GM19468 (cell line): ENCODE results near the gene TTC39B.
A peak's percentile ranks its signal among the peaks of the same experiment; 100 is the strongest.

Source experiments
- ATAC-seq: cut with Tn5 transposase; IDR thresholded peaks from one replicate; pipeline ENCODE4 v1.9.1; 2021; ENCODE audit warnings: mild to moderate bottlenecking, moderate library complexity, moderate number of reproducible peaks; ENCODE audit not compliant: unreplicated experiment; ENCODE audit errors: extremely low read depth

Gene TTC39B

DNA sequence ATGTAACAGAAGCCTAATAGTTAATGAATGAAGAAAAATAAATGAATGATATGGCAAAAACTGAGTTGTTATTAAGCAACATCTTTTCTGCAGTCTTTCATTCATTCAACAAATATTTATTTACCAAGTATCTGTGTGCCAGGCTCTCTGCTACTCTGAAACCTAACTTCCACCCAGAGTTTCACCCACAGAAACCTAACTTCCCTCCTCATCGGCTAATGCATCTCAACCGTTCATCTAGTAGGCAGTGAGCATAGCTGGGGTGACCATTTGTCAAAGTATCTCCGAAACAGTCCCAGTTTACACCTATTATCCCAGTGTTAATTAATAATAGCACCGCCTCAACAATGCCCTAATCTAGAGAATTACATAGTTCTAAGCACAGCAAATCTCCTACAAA lies 1.5 kb downstream of the TTC39B start:
- ATAC-seq: no peak

DNA sequence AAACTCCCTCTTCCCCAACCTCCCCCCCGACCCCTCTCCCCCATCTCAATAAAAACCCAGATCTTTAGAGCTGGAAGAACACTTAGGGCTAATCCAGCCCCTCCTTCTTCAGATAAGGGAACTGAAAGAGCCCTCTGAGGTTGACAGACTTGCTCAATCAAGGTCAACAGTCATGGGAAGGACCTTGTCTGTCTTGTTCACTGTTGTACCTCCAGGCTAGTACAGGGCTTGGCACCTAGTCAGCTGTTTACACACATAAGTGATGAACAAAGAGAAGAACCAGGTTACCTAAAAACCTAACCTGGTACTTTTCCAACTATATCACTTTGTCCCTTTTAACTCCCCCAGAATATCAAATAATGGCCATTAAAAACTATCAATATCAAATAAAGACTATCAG lies 2.4 kb downstream of the TTC39B start:
- ATAC-seq: peak; percentile 14

DNA sequence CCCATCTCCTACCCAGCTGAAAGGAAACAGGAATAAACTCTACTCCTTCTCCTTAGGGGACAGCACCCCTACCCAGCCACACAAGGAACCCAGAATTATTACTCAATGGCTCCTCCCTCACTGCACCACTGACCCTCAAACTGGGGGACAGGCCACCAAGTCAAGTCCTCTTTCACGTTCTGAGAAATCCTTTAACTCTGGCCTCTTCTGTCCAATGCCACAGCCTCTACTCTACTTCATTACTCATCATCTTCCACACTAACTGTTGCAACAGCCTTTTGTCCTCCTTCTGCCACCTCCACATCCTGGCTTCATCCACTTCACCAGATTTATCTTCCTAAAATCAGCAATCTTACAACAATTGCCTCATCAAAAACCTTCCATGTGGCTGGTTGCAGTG lies 6.8 kb downstream of the TTC39B start:
- no peak for ATAC-seq

DNA sequence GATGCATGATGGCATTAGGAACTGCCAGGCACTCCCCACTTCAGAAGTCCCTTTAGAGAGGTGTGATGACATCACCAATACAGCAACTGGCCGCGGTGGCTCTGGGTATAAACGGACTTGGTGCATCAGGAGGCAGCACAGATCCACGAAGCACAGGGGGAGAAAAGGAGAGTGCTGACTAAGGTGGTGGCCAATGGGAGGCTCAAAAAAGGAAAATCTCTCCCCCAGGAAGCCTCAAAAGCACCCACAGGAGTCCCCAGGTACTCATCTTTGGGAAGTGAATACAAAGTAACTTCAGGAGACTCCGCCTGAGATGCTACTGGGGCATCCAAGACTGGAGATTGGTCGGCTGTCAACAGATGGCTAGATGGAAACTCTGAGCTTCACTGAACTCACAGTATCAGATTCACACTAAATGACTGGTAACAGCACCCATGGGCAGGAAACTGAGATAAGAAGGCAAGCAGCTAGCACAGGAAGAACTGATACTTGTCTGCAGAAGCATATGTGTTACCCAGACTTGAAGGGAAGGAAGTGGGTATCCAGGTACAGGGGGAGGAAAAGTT lies 7.6 kb downstream of the TTC39B start:
- peak; percentile 83 for ATAC-seq

DNA sequence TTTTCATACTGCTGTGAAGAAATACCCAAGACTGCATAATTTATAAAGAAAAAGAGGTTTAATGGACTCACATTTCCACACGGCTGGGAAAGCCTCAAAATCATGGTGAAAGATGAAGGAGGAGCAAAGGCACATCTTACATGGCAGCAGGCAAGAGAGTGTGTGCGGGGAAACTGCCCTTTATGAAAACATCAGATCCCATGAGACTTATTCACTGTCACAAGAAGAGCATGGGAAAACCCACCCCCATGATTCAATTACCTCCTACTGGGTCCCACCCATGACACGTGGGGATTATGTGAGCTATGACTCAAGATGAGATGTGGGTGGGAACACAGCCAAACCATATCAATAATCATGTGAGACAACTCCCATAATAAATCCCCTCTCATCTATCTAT lies 8.7 kb downstream of the TTC39B start:
- ATAC-seq: no peak

DNA sequence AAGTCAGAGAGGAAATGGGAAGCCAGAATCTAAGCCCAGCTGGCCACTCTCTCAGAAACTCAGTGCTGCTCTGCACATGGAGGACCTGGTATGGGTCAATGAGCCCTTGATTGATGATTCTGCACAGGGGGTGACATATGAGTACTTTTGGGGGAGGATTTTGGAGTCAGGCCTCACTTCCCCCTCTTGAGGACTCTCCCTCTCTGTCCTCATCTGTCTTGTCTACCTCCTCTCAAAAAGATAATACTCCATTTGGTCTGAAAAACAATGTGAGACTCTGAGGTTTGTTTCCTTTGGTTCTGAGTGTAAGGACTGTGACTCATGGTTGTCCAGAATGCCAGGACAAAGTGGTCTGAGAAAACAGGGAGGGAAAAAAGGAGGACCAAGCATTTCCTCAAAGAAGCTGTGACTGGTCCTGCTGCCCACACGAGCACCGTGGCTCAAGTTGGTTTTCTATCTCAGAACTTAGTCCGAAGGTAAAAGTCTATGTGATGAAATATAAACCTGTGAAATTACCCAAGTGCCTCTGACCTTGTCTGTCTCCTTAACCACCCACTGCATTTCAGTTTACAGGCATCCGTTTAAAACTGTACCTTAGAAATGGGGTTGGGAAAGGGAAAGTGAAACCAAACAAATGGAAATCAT lies 11.1 kb downstream of the TTC39B start:
- ATAC-seq: peak; percentile 19

DNA sequence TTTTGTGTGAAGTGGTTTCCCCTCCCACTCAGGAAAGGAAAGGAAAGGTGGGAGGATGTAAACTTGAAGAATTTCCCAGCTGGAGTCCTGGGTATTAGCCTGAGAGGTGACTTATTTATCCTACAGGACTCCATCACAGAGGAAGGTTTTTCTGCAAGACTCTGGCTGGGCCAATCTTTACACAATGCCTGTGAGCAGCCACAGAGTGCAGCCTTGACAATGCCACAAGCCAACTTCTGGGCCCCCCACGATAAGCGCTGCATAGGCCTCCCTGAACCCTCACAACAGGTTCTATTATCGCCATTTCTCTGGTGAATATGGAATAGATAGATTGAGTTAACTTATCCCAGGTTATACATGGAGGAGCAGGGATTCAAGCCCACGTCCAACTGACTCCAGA lies 12.4 kb downstream of the TTC39B start:
- ATAC-seq: no peak

DNA sequence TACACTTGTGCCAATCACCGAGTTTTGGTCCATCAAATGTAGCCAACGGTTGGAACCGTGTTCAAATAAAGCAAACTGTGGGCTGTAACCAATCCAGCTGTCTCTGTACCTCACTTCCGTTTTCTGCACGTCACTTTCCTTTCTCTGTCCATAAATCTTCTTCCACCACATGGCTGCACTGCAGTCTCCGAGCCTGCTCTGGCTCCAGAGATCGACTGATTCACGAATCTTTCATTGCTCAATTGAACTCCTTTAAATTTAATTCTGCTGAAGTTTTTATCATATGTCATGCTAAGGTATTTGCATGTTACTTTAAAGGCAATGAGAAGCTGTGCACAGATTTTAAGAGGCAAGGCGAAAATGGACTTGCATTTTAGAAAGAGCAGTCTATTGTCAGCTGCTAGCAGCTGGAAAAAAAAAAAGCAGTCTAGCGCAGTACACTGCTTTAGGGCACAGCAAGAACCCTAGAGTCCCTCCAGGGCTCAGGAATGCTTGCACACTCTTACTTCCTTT lies 13.2 kb downstream of the TTC39B start:
- no peak for ATAC-seq

DNA sequence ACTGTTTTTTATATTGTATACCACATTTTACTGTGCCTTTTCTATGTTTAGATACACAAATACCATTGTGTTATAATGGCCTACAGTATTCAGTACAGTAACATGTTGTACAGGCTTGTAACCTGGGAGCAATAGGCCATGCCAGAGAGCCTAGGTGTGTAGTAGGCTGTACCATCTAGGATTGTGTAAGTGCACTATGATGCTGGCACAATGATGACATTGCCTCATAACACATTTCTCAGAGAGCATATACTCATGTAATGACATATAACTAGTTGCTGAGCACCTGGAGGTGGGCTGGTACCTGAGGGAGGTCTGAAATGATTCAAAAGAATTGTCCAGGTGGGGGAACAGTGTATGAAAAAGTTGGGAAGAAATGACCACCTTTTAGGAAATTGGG lies 13.9 kb downstream of the TTC39B start:
- no peak for ATAC-seq

DNA sequence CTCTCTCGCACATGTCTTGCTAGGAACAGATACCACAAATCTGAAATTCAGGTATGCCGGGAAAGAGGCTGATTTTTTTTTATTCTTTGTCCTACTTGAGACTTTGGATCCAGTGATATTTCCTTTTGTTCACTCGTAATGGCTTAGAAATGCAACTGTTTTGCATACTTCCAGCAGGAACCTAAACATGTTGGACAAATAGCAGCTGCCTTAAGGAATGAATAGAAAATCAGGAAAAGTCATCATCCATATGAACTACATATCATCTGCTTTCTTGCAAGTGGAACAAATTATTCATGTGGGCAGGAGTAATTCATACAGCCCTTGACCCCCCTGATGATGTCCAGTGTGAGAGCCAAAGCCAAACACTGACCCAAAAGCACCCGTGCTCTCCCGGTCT lies 17.4 kb downstream of the TTC39B start:
- ATAC-seq: no peak

DNA sequence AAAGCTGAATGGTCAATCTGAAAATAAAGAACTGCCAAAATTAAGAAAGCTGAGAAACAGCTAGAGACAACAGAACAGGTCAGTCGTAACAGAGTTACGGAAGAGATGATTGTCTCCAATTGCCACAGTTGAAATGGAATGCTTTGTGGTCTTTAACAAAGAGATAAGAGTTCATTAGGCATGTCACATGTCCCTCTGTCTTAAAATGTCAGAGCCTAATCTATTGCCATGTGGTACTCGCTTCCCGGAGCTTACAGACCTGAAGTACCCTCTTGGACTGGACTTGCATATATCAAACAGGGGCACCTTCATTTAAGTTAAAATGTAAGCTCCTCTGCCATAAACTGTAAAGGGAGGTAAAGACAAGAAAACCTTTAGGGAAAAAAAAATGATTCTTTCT lies 19.7 kb downstream of the TTC39B start:
- no peak for ATAC-seq

DNA sequence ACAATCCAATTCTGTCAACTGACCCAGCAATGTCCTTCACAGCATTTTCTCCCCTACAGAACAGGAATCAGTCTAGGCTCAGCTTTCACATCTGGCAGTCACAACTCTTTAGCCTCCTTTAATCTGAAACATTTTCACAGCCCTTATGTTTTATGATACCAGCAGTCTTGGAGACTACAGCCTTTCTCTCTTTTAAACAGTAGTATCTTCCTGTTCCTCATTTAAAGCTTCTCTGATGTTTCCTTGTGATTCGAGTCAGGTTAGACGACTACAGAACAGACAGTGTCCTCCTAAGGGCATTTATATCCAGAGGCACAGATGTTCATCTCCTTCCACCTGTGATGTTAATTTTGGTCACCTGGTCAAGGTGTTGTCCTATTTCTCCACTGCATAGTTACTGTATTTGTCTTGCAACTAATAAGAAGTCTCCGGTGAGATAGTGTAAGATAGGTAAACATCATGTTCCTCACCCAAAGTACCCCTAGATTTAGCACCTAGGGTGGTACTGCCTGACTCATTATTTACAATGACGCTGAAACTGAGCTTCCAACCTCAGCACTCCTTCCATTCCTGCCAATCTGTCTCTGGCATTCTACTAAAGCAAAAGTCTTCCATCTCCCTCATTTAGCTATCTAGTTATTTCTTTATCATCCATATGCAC lies 20.7 kb downstream of the TTC39B start:
- no peak for ATAC-seq

DNA sequence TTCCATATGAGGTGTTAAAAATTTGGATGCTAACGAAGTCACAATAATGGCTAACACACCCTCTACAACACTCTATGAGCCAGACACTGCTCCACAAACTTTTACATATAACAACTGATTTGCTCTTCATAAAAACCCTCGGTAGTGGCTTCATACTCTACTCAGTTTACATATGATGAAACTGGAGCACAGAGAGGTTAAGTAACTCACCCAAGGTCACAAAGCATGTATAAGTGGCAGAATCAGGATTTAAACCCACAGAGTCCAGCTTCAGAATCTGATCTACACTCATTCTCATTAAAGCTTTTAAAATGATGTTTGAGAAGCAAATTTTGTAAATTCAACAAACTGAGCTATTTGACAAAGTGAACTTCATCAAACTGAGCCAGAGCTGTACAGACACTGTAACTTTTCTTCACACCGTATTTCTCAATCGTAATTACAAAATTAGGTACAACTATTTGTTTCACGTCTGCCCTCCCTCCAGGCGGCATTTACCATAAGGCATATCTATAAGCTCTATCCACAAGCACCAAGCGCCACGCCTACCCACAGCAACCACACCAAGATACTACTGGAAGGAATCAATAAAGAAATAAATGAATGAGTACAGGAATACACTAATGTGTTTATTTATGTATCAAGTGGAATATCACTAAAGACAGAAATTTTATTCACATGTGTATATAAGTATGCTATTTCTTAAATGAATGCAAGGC lies 24.3 kb downstream of the TTC39B start:
- no peak for ATAC-seq

DNA sequence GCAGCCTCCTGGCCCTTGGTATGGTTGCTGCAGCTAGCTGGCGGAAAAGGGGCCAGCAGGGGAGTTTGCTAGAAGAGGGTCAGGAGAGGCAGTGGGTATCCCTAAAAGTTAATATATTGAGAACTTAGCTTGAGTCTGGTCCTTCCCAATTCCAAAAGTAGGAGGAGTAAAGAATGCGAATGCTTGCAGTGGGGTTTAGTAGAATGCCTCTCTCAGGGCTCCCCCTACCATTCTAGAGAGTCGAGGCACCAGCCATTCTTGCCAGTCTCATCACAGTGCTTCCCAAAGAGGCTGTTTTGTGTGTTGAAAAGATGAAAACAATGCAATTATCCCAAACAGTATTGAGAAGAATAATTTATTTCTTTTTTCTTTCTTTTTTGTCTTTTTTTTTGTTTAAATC lies 26.4 kb downstream of the TTC39B start:
- ATAC-seq: no peak

DNA sequence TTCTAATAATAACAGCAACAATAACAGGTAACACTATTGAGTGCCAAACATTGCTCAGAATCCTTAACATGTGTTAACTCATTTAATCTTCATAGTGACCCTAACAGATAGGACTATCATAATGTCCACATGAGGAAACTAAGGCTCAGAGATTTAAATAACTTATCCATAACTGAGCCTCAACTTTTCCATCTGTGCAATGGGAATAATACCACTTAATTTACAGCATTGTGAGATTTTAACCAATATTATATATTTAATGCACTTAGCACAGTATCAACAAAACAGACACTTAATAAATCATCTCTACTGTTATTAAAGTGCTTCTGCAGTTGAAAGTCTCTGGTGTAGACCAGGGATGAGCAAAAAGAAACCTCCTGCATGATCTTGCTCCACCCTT lies 28.2 kb downstream of the TTC39B start:
- no peak for ATAC-seq

DNA sequence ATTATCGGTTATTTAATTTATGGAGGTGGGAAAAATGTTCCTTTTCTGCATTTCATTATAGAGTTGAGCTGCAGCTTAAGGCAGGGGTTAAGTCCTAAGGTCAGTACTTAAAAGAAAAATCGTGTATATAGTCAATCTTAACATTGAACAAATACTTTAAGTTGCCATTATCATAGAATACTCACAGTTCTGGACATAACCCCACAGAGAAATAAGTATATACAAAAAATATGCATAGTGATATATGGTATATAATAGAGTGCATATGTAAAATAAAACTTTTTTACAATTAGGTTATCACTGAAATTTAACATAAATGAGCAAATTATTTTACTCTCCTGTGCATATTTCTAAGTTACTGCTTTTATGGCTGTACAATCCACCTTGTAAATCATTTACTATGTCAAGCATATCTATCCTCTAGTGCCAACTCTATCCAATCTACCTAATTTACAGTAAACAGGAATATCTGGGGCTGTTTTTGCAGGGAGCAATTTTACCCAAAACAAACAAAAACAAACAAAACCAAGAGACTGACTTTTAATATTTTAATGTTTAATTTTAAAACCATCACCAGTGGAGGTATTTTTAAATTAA lies 28.8 kb downstream of the TTC39B start:
- no peak for ATAC-seq

DNA sequence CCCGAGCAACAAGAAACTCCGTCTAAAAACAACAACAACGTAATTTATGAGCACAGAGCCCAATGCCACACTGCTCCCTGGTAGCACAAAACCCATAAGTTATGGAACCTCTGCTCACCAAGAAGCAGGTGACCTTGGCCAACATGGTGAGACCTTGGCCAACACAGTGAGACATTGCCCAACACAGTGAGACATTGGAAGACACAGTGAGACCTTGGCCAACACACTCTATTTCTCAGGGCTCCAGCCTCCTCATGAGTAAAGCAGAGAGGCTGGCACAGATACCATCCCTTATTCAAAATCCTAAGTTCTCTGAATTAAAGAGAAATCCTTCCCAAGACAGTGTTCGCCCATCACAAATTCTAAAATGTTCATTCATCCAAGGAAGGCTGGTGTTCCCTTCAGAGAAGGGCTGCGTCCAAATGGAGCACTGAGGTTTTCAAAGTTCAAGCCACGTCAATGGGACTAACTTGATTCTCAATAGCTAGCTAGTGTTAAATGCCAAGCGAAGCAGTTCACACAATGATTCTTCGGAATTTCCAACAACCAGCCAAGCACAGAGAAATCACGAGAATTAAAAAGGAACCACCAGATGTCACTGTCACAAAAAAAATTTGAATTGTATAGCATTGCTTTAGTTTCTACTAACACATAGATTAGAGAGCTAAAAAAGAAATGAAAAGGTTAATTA lies 29.5 kb downstream of the TTC39B start:
- no peak for ATAC-seq

DNA sequence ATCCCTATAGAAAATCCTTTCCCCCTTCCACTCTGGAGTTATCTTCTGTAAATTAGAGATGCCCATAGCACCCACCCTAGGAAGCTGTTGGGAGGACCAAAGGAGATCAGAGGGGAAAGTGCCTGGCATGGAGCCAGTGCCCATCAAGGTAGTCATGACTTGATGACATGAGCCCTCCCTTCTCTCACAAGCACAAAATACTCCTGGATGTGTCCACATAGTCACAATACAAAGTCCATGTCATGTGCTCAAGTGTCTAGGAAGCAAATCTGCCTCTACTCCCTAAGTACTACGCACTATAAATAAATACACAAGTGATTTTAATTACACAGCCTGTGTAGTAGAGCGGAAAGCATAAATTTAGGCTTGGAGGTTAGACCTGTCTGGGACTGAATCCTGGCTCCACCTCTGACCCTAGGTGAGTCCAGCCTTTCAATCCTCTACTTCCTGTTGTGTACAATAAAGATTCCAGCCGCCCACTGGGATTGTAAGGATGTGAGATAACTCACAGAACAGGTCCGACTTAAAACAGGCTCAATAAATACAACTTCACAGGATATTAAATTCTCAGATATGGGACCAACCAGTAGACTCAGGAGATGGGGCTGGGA lies 30.6 kb downstream of the TTC39B start:
- ATAC-seq: no peak

DNA sequence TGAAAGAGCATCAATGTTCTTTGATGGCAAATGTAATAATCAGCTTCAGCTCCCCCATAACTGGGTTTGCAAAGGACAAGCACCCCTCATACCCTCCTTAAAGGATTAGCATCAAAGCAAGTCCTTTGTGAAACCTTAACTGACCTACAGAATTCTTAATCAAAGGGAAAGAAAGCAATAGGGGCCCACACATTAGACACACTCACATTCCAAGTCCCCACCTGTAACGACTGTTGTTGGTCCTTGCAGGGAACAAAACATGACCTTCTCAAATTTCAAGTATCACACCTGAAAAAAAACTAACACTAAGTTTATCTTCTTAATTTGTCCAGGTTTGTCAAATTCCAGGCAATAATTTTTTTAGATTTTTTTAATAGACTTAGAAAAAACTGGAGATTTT lies 32.6 kb downstream of the TTC39B start:
- no peak for ATAC-seq
